GM19397 (cell line): ENCODE data around the gene CFAP74.
A peak's percentile ranks its signal among the peaks of the same experiment; 100 is the strongest.

ENCODE experiments used
- ATAC-seq: cut with Tn5 transposase; IDR thresholded peaks from one replicate; pipeline ENCODE4 v1.9.1; 2021; ENCODE audit warnings: mild to moderate bottlenecking, moderate library complexity; ENCODE audit not compliant: unreplicated experiment

The CFAP74 gene

GRCh38 chr1:1929639-1930545 is 73.7 kb downstream of the CFAP74 start:
- ATAC-seq: no peak

- ATAC-seq: no peak
Measured at GRCh38 chr1:1929102-1929638, 74.4 kb downstream of the CFAP74 start.

GRCh38 chr1:1928231-1929101 is 75.1 kb downstream of the CFAP74 start:
- no peak for ATAC-seq

GRCh38 chr1:1927751-1928150 is 75.8 kb downstream of the CFAP74 start:
- no peak for ATAC-seq

- no peak for ATAC-seq
Measured at GRCh38 chr1:1926886-1927660, 76.5 kb downstream of the CFAP74 start.

DNA sequence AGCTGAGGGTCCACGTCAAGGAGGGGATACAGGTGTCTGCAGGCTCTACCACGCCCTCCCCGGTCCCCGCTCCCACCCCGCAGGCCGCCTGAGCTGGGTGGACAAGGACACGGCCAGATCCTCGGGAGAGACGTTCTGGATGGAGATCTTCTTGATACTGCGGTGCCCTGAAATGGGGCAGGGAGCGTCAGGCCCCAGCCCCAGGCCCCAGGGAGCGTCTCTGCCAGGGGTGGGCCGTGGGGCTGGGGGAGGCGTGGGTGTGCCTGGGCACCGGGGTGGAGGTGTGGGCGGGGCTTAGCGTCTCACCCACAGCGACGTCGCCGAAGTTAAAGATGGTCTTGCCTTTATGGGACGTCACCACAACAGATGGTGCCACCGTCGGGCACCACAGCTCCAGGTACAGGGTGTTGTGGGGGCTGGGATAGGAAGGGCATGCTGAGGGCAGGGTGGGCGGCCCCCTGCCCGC is 77.2 kb downstream of the CFAP74 start:
- ATAC-seq: no peak

- no peak for ATAC-seq
Measured at GRCh38 chr1:1925437-1926345, 77.9 kb downstream of the CFAP74 start.

GRCh38 chr1:1924849-1925248 is 78.7 kb downstream of the CFAP74 start:
- ATAC-seq: no peak

GRCh38 chr1:1924386-1924785 is 79.2 kb downstream of the CFAP74 start:
- ATAC-seq: no peak

- no peak for ATAC-seq
Measured at GRCh38 chr1:1922956-1923833, 80.4 kb downstream of the CFAP74 start.

DNA sequence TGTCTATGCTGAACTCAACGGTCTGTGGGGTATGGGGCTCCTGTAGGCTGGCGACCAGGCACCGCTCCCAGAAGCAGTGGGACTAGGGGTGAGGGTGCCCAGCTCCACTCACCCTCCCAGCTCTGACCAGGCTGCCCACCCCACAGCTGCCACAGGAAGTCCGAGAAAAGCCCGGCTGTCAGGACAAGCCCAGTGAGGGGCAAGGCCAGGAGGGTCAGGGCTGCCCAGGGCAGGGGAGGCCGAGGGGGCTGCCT is 81.0 kb downstream of the CFAP74 start:
- ATAC-seq: no peak

GRCh38 chr1:1921901-1922701 is 81.5 kb downstream of the CFAP74 start:
- ATAC-seq: no peak

- no peak for ATAC-seq
Measured at GRCh38 chr1:1921459-1921862, 82.1 kb downstream of the CFAP74 start.

DNA sequence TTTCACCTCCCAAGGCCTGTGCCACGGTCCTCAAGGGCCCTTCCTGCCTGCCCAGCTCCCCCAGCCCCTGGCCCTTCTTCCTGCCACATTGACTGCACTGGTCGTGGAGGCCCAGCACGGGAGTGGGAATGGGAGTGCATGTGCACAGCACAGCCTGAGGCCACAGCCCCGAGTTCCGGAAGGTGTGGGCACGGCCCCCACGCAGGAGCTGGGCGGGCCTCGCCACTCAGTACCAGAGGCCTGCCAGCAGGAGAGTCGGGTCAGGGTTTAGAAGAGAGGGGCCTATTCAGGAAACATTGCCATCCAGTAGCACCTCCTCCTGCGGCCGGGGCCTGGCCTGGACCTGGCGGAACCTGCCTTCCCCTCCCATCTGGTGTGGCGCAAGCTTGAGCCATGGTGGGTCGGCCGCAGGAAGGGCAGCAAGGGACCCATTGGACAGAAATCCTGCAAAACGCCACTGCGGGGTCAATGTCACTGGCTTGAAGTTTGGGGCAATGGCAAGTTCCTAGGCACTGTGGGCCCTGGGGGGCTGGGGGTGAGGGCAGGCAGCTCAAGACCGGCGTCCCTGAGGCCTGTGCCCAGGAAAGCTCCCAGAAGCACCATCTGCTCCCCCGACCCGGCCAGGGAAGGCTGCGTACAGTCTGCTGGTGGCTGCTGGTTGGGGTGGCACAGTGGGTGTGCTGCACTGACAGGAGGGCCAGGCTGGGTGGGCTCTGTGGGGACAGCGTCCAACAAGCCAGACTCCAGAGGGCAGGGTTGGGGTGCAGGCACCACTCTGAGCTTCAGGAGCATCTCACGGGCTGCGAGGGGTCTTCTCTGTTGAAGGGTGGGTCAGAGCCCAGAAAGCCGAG is 82.8 kb downstream of the CFAP74 start:
- ATAC-seq: no peak

DNA sequence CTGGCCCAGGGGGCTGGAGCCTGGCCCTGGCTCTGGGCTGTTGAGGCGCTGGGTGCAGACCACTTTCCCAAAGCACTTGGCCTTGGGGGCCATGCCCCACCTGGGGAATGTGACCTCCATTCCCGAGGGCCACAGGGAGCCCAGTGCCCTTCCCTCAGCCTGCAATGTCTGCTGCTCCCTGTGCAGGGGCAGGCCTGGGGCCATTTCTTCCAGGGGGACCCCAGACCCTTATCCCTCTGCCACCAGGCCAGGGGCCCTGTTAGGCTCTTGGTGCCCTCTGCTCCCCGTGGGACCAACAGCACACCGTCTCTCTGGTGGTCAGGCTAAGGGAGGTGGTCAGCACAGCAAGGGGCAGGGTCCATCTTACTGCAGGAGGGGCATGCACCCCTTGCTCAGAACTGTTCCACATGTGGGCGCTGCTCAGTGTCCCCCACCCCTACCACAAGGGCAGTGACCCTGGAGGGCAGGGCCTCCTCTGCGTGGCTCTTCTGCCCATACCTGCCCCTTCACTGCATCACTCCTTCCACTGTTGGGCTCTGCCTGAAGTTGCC is 83.5 kb downstream of the CFAP74 start:
- no peak for ATAC-seq

DNA sequence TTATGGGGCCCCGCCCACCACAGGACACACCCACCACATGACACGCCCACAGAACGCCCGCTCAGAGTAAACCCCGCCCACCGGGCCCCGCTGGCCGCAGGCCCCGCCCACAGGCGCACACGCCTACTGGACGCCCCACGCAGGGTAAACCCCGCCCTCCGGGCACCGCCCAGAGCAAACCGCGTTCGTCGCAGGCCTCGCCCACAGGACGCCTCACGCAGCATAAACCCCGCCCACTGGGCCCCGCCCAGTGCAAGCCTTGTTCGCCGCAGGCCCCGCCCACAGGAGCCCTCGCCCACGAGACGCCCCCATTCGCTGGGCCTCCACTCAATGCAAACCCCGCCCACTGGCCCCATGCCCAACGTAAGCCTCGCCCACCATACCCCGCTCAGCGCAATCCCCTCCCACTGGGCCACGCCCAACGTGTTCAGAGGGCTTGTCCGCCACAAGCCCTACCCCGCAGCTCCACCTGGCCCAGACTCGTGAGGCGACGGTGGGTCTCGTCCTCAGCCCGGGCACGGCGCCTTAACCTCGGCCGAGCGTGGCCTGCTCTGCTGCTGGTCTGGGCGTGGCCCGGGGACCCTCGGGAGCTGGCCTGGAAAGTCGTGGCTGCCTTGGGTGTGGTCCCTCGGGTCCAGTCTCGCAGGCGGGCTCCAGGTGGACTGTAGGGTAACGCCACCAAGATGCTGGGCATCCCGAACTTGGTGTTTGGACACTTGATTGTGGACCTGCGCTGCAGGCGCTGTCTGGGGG is 84.1 kb downstream of the CFAP74 start:
- ATAC-seq: peak; percentile 75
